ENCODE results near the gene EID3.

The EID3 gene

GRCh38 chr12:104315326-104316224, 12.0 kb downstream of the EID3 start:
- TF ChIP-seq TARDBP (IDR thresholded peaks at IDR 0.05) = no peak
- no peak for TF ChIP-seq L3MBTL2 (conservative IDR thresholded peaks at IDR 0.05)
- no peak for TF ChIP-seq SUZ12 (IDR thresholded peaks at IDR 0.05)
- no peak for TF ChIP-seq BHLHE40 (IDR thresholded peaks at IDR 0.05; ENCODE audit: borderline replicate concordance)
- TF ChIP-seq PKNOX1 (IDR thresholded peaks at IDR 0.05) = no peak
- CTCF ChIA-PET = no interaction called here
- no peak for DNase-seq (ENCODE audit: extremely low spot score)

DNA sequence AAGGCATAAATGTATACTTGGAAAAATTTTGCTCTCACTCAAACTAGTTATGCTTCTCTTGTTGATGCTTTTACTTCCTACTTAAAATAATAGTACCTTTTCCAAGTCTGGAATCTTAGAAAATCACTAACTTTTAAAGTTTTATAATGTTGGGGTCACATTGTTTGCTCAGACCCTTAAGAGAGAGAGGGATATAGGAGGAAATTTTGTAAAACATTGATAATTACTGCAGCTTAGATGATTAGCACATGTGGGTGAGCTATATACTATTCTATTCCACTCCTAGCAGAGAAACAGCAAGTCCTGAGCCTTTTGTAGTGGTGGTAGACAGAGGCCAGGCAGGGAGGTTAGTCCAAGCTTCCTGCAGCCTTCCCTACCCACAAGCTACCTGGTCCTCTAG, 13.4 kb downstream of the EID3 start:
- DNase-seq (ENCODE audit: extremely low spot score) = no peak
- no peak for TF ChIP-seq SP1 (IDR thresholded peaks at IDR 0.05)
- CTCF ChIA-PET = no interaction called here
- POLR2A ChIA-PET = no interaction called here

More at GRCh38 chr12:104315326-104316224, 12.0 kb downstream of the EID3 start:
- POLR2A ChIA-PET = no interaction called here

DNA sequence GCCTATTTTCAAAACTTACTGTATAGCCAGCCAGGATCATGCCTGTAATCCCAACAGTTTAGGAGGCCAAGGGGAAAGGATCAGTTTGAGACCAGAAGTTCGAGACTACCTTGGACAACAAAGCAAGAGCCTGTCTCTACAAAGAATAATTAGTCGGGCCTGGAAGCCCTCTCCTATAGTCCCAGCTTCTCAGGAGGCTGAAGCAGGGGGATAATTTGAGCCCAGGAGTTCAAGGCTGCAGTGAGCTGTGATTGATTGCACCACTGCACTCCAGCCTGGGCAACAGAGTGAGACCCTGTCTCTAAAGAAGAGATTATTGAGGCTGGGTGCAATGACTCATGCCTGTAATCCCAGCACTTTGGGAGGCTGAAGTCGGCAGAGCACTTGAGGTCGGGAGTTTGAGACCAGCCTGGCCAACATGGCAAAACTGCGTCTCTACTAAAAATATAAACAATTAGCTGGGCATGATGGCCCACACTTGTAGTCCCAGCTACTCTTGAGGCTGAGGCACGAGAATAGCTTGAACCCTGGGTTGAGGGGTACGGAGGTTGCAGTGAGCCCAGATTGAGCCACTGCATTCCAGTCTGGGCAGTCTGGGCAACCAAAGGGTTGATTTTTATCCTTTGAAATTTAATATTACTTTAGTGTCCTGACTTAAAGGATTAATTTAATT, 14.1 kb downstream of the EID3 start:
- no peak for TF ChIP-seq CTBP1 (IDR thresholded peaks at IDR 0.05; ENCODE audit: borderline replicate concordance)
- no peak for TF ChIP-seq FOXA1 (IDR thresholded peaks at IDR 0.05)
- TF ChIP-seq ZNF384 (IDR thresholded peaks at IDR 0.05) = no peak
- no peak for TF ChIP-seq SUZ12 (IDR thresholded peaks at IDR 0.05)
- no peak for TF ChIP-seq HDGF (IDR thresholded peaks at IDR 0.05; ENCODE audit: borderline replicate concordance)
- TF ChIP-seq BHLHE40 (IDR thresholded peaks at IDR 0.05; ENCODE audit: borderline replicate concordance) = no peak
- no peak for TF ChIP-seq NFRKB (IDR thresholded peaks at IDR 0.05)
- TF ChIP-seq ARNT (IDR thresholded peaks at IDR 0.05) = no peak
- TF ChIP-seq L3MBTL2 (conservative IDR thresholded peaks at IDR 0.05) = no peak
- TF ChIP-seq FOXK2 (IDR thresholded peaks at IDR 0.05) = no peak
- TF ChIP-seq LEF1 (IDR thresholded peaks at IDR 0.05; ENCODE audit: borderline replicate concordance) = no peak
- no peak for TF ChIP-seq SP1 (IDR thresholded peaks at IDR 0.05)
- TF ChIP-seq FOXM1 (IDR thresholded peaks at IDR 0.05; ENCODE audit: borderline replicate concordance) = no peak
- TF ChIP-seq TARDBP (IDR thresholded peaks at IDR 0.05) = no peak
- no peak for TF ChIP-seq PKNOX1 (IDR thresholded peaks at IDR 0.05)
- no peak for TF ChIP-seq ELF4 (IDR thresholded peaks at IDR 0.05)
- ChIA-PET CTCF (no interaction called here), POLR2A (no interaction called here)
- no peak for DNase-seq (ENCODE audit: extremely low spot score)

GRCh38 chr12:104319028-104319427, 15.5 kb downstream of the EID3 start:
- TF ChIP-seq PKNOX1 (IDR thresholded peaks at IDR 0.05) = no peak
- TF ChIP-seq BHLHE40 (IDR thresholded peaks at IDR 0.05; ENCODE audit: borderline replicate concordance) = no peak
- no peak for TF ChIP-seq HDGF (IDR thresholded peaks at IDR 0.05; ENCODE audit: borderline replicate concordance)
- no peak for TF ChIP-seq NFRKB (IDR thresholded peaks at IDR 0.05)
- TF ChIP-seq SP1 (IDR thresholded peaks at IDR 0.05) = no peak
- TF ChIP-seq TARDBP (IDR thresholded peaks at IDR 0.05) = no peak
- TF ChIP-seq L3MBTL2 (conservative IDR thresholded peaks at IDR 0.05) = no peak
- TF ChIP-seq CTBP1 (IDR thresholded peaks at IDR 0.05; ENCODE audit: borderline replicate concordance) = no peak
- no peak for TF ChIP-seq FOXA1 (IDR thresholded peaks at IDR 0.05)
- no peak for TF ChIP-seq ZNF384 (IDR thresholded peaks at IDR 0.05)
- TF ChIP-seq LEF1 (IDR thresholded peaks at IDR 0.05; ENCODE audit: borderline replicate concordance) = no peak
- TF ChIP-seq ELF4 (IDR thresholded peaks at IDR 0.05) = no peak
- no peak for TF ChIP-seq ARNT (IDR thresholded peaks at IDR 0.05)
- no peak for TF ChIP-seq FOXK2 (IDR thresholded peaks at IDR 0.05)
- TF ChIP-seq FOXM1 (IDR thresholded peaks at IDR 0.05; ENCODE audit: borderline replicate concordance) = no peak
- DNase-seq (ENCODE audit: extremely low spot score) = no peak
- ChIA-PET POLR2A (no interaction called here), CTCF (no interaction called here)

DNA sequence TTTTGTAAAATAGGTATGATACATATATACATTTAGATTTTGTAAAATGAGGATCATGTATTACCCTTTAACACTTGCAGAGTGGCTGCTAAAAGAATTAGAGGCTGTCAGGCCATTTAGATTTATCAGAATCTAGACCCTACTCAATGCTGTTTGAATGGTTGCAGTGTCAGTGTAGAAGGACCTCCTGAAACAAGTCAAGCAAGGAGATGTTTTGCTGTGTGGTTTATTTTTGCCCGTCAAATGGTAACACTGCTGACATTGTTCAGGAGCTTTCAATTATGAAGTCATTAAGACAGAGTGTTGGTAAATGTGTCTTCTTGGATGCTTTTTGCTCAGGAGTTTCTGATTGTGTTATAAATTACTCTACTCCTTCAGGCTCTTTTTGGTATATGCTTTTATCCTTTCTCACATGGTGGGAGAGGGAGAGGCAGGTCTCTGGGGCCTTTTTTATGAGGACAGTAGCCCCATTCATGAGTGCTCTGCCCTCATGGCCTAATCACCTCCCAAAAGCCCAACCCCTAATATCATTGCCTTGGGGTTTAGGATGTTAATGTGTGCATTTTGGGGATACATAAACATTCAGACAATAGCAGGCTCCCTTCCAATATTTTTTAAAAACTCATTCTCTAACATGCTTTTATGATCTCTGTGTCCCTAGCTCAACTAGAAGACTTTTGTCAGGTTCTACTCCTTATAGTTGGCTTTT, 16.5 kb downstream of the EID3 start:
- TF ChIP-seq NFRKB (IDR thresholded peaks at IDR 0.05) = no peak
- TF ChIP-seq PKNOX1 (IDR thresholded peaks at IDR 0.05) = no peak
- POLR2A ChIA-PET = no interaction called here

GRCh38 chr12:104320627-104321024, 17.1 kb downstream of the EID3 start:
- TF ChIP-seq FOXA1 (IDR thresholded peaks at IDR 0.05) (no peak), BHLHE40 (IDR thresholded peaks at IDR 0.05; ENCODE audit: borderline replicate concordance) (no peak), SUZ12 (IDR thresholded peaks at IDR 0.05) (no peak), ZNF384 (IDR thresholded peaks at IDR 0.05) (no peak), L3MBTL2 (conservative IDR thresholded peaks at IDR 0.05) (no peak), HDGF (IDR thresholded peaks at IDR 0.05; ENCODE audit: borderline replicate concordance) (no peak), NFRKB (IDR thresholded peaks at IDR 0.05) (no peak), FOXM1 (IDR thresholded peaks at IDR 0.05; ENCODE audit: borderline replicate concordance) (no peak), ELF4 (IDR thresholded peaks at IDR 0.05) (no peak), LEF1 (IDR thresholded peaks at IDR 0.05; ENCODE audit: borderline replicate concordance) (no peak), SP1 (IDR thresholded peaks at IDR 0.05) (no peak), PKNOX1 (IDR thresholded peaks at IDR 0.05) (no peak), TARDBP (IDR thresholded peaks at IDR 0.05) (no peak), ARNT (IDR thresholded peaks at IDR 0.05) (no peak), FOXK2 (IDR thresholded peaks at IDR 0.05) (no peak), CTBP1 (IDR thresholded peaks at IDR 0.05; ENCODE audit: borderline replicate concordance) (no peak)
- ChIA-PET CTCF (no interaction called here), POLR2A (no interaction called here)
- no peak for DNase-seq (ENCODE audit: extremely low spot score)

More for the DNA sequence above, 16.5 kb downstream of the EID3 start:
- no peak for DNase-seq (ENCODE audit: extremely low spot score)
- CTCF ChIA-PET = no interaction called here
